ENCODE data around the gene SFI1.

The SFI1 gene

DNA sequence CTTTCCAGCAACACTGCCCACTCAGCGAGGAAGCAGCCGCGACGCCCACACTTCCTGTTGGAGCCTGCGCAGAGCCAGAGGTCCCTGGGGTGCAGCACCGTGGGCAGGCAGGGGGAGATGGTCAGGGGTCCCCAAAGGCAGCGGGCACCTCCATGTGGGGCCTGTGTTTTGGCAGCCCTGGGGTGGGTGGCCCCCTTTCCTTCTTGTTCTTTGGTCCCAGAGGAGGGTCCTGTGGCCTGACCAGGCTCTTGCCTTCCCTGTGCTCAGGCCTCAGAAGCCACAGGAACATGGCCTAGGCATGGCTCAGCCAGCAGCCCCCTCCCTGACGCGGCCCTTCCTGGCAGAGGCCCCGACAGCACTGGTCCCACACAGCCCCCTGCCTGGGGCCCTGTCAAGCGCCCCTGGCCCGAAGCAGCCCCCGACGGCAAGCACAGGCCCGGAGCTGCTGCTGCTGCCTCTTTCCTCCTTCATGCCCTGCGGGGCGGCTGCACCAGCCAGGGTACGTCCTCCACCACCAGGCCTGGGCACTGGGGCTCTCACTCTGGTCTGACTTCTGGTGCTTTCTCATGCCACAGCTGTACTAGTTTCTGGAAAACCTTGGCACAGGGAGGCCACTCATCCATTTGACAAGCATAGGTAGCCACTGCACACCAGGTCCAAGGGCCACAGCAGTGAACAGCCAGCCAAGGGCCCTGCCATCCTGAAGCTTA lies 118.6 kb downstream of the SFI1 start:
- no peak for DNase-seq (ENCODE audit: low read depth in 3 of 3, low spot score in 1 of 3)

DNA sequence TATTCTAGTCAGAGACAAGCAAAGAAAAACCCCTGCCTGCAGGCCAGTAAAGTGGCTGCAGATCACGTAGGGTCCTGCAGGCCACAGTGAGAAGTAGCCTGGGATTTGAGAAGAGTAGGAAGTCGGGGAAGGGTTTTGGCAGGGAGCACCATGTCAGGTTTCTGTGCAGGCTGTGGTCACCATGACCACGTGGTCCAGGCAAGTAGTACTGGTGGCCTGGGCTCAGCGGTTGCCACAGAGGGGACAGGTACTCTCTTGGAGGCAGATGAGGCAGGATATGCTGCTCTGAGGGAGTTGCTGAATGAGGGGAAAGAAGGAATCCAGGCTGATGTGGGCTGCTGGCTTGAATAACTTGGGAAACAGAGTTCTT lies 119.1 kb downstream of the SFI1 start:
- DNase-seq (ENCODE audit: low read depth in 3 of 3, low spot score in 1 of 3): no peak

DNA sequence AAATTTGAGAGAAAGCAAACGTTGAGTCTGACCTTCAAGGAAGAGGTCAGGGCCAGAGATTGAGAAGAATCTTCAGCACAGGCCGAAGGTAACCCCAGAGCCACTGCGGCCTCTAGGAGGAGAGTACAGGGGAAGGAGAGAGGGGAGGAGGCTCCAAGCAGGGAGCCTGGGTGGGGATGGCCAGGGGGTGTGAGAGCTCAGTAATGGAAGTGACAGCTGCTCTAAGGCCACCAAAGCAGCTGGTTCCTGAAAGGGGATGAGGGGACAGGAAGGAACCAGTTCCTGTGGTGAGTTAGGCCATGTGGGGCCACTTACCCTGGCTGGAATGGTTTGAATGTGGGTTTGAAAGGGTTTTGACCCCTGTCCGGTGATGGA lies 119.6 kb downstream of the SFI1 start:
- DNase-seq (ENCODE audit: low read depth in 3 of 3, low spot score in 1 of 3): no peak

DNA sequence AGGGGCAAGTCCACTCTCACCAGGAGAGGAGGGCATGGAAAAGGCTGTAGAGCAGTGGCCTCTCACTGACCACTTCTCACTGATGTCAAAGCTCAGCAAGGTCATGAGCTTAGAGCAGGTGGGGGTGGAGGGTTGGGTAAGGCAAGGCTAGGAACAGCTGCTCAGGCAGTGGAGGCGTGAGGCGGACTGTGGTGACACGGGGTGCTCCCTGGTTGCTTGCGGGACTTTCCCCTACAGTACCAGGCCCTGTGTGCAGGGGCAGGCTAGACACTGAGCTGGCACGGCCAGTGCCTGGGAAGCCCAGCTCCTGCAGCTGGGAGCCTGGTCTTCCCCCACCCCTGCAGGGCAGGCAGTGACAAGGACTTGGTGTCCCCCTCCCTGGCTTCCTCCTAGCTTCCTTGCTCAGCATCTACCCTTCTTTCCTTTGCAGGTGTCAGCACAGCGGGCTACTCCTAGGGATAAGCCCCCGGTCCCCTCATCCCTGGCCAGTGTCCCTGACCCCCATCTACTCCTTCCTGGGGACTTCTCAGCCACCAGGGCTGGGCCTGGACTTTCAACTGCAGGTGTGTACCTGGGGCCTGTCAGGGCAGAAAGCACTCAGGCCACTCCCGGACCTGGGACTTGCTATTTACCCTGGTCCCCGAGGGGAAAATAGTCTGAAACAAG lies 120.1 kb downstream of the SFI1 start:
- peak in 1 of 3 donors; percentile 20 for DNase-seq (ENCODE audit: low read depth in 3 of 3, low spot score in 1 of 3)

DNA sequence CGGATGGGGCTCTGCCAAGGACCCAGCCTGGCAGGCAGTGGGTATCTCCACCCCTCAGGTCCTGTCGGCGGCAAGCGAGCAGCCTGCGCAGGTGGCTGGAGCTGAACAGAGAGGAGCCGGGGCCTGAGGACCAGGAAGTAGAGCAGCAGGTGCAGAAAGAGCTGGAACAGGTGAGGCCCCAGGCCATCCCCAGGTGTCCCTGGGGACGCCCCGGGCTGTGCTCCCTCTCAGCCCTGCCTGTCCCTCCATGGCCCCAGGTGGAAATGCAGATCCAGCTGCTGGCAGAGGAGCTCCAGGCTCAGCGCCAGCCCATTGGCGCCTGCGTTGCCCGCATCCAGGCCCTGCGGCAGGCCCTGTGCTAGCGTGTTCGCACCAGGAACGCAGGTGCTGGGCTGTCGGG lies 121.7 kb downstream of the SFI1 start:
- DNase-seq (ENCODE audit: low read depth in 3 of 3, low spot score in 1 of 3): no peak

DNA sequence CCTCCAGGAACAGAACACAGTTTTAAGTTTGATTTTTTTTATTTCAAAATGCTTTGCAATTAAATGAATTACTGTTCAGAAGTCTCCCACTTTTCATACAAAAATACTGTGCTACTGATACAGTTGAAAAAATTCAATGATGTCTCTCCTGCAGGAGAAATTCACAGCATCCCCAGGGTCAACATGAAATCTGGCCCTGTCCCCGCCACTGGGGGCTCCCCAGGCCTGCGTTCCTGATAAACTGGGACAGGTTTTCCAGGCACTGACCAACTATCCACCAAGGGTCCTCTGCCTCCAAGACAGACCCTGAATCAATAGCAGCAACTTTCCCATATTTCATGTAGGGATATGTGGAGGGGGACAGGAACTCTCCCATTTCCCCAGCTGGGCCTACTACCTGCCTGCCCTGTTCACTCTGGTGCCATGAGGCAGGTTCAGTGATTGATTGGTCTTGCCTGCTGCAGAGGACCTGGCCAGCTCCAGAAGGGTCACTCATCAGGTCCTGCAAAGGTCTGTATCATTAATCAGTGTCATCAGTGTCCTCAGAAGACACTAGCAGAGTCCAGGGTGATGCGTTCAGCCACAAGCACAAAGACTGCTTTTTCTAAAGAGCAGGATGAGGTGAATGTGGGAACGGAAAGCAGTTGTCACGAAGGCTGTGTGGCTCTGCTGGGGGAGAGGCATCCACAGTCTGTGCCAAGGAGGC lies 122.3 kb downstream of the SFI1 start:
- DNase-seq (ENCODE audit: low read depth in 3 of 3, low spot score in 1 of 3): no peak

DNA sequence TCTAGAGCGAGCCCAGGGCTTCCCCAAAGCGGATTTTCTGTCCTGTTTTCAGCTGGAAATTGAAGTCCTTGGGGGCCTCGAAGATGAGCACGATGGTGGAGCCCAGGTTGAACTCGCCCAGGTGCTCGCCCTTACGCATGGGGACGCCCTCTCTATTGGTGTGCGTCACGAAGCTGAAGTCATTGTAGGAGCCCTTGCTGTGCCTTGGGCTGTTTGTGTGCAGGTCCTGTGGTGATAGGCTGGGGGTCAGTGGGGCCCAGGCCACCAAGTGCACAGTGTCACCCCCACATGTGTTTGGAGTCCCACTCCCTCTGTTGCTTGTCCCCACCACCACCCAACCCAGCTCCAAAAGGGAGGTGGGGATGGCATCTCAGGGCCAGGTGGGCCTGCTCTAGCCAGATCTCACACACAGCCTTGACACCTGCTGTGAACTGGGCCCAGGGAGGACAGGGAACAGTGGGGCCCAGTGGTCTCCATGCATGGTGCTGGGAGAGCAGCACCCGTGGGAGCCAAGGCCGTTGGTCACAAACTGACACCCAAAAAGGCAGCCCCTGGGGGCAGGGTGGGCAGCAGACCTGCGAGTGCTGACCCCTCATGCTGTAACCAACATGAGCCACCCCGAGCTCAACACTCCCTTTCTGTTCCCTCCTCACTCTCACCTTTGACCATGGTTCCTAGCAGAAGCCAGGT lies 123.4 kb downstream of the SFI1 start:
- DNase-seq (ENCODE audit: low read depth in 3 of 3, low spot score in 1 of 3): no peak

DNA sequence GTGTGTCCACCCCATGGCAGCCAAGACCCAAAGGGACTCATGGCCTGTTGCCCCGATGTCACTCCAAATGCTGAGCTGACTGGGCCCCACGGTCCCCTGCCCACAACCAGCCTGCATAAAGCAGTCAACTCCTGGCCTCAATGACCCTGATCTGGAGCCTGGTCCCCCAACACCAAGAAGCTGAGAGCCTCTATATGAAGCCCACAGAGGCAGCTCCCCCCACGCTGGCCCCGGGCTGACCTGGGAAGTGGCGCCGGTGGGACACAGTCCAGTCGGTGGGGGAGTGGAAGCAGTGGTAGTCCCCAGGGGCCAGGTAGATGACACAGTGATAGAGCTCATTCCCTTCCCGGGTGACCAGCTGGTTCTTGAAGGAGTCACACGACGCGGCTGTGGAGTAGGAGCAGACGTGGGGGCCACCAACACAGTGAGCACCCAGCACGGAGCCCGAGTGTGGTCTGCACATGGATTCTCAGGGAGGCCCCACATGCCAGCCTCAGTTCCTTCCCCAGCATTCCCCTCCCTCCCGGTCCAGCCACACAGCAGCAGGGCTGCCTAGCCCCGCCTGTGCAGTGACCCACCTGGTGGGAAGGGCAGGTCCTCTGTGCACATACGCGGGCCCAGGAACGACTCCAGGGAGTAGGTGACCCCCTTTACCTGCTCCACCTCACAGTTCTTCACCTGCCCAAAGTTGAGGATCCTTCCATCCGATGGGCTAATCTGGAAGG lies 124.6 kb downstream of the SFI1 start:
- no peak for DNase-seq (ENCODE audit: low read depth in 3 of 3, low spot score in 1 of 3)

DNA sequence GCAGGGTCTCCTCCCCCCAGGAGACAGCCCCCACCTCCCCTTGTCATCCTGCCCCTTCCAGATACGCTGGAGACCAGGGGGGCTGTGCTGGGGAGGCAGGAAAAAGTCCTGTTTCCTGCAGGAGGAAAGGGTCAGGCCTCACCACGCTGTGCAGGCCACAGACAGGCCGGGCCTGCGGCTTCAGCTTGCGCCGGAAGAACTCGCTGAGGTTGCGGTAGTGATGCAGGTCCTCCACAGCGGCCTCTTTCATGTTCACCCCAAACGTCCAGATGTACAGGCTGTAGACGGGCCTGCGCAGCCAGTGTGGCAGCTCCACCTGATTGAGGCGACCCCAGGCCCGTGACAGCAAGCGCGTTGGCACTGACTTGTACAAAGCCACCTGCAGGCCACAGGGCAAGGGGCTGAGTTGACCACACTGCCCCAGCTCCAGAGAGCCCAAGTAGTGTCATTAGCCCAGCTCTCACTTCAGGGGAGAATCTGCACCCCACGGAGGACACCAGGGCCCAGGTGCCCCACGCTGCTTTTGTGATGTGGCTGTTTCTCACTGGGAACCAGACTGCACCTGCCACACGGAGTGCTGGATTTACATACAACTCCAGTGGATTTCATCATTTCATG lies 125.3 kb downstream of the SFI1 start:
- DNase-seq (ENCODE audit: low read depth in 3 of 3, low spot score in 1 of 3): no peak

DNA sequence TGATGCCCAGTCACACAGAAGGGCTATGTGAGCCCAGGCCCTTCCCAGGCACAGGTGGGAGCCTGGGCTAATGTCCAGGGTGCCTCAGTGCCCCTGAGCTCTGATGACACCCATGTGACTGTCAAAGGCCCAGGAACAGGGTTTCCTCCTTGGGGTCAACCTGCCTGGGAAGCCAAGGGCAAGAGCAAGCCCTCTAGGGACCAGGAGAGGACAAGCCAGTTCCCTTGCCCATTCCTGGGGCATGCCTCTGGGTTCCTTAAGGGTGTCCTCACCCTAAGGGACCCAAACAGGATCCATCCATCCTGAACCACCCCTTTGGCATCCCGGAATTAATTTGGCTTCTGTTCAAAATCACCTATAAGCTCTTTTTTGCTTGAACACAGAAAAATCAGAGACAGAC lies 126.6 kb downstream of the SFI1 start:
- DNase-seq (ENCODE audit: low read depth in 3 of 3, low spot score in 1 of 3): no peak

DNA sequence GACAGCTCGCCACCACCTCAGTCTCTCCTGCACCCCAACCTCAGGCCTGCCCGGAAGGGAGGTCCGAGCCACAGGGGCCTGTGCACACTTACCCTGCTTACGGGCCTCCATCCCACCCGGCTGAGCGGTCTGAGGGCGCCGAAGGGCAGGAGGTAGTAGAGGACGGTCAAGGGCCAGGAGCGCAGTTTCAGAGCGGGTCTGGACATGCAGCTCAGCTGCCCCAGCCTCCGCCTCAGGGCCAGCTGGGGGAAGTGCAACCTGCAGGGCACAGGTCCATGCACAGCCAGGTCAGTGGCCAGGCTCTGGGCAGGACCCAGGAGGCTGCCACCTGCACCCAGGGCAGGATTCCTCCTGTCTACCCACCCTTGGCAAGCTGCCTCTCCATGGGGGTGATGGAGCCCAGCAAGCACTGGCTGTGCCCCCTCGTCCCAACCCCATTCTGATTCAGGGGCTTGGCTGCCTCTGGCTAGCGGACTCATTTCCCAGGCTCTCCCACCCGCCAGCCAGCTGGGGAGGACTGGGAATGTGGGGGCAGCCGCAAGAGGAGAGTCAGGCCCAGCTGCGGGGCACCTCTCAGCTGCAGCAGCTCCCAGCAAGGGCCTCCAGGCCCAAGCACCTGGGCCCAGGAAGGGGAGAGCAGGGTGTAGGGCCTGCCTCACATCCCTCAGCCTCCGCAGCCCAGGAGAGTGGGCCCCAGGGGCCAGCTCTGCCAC lies 127.4 kb downstream of the SFI1 start:
- no peak for DNase-seq (ENCODE audit: low read depth in 3 of 3, low spot score in 1 of 3)

DNA sequence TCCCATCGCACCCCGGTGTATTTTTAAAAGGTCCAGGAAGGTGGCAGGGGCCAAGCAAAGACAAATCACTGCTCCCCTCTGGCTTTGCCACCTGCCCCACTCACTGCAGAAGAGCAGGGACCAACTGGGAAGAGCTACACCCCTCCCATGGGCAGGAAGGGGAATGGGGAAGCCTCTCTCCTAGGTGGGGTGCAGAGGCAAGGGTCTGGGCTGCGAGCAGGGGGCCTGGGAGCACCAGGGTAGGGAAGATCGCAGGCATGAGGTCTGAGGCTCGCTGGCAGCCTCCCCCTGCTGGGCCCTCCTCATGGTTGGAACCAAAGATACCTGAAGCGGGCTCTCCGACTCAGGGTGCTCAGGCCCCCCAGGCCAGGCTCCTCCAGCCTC lies 128.9 kb downstream of the SFI1 start:
- DNase-seq (ENCODE audit: low read depth in 3 of 3, low spot score in 1 of 3): no peak

DNA sequence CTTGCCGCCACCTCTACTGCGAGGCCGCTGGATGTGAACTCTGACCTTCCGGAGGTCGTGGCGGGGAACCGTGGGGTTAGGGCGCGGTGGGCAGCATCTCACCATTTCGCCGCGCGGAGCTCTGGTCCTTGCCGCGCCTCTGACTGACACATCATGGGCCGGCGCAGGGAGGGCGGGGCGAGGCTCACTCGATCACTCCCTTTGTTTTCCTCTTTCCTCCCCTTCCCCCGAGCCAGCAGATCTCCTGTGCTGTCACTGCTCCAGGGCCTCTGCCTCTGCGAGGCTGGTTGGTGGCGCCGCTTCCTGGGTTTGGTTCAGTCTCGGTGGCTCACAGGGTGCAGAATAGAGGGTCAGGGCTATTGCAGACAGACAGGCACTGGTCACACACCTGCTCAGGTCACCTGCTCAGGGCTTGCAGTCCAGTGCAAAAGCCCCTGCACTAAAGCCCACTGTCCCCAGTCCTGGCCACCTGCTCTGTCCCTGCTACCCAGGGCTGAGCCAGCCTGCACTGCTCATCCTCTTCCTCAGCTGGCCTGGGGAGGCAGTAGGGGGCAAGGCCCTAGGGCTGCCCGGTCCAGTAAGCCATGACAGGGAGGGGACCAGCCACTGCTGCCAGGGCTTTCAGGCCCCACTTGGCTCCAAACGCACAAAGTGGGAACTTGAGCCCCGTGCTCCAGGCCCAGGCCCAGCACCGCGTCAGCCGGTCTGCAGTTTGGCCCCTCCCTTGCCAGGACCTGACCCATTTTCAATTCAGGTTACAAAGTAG lies 129.5 kb downstream of the SFI1 start:
- no peak for DNase-seq (ENCODE audit: low read depth in 3 of 3, low spot score in 1 of 3)

DNA sequence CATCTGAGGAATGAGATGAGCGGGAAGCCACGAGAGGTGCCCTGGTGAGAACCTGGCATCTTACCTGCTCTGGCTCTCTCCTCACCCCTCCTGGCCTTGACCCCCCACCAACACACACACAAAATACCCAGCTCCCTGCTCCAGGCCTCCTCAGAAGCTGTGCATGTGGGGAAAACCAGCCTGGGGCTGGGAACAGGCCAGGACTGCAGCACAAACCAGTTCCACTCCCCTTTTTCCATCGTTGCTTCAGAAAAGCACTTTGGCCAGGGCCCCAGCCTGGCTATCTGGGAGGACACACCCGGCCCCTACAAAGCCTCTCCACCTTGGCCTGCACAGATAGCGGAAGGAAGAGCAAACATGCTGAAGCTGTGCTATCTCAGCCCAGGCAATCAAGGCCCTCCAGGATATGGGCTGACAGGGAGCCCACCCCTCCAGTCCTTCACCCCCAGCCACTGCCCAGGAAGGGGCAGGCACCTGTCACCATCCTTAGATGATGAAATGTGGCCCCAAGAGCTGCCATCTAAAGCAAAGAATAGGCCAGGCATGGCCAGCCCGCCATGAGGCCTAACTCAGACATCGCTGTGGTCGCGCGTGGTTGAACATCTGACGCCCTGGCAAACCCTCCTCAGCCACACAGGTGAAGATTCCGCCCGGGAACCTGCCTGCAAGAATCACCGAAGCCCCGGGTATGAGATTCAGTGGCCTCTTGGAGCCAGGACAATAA lies 130.3 kb downstream of the SFI1 start:
- no peak for DNase-seq (ENCODE audit: low read depth in 3 of 3, low spot score in 1 of 3)

DNA sequence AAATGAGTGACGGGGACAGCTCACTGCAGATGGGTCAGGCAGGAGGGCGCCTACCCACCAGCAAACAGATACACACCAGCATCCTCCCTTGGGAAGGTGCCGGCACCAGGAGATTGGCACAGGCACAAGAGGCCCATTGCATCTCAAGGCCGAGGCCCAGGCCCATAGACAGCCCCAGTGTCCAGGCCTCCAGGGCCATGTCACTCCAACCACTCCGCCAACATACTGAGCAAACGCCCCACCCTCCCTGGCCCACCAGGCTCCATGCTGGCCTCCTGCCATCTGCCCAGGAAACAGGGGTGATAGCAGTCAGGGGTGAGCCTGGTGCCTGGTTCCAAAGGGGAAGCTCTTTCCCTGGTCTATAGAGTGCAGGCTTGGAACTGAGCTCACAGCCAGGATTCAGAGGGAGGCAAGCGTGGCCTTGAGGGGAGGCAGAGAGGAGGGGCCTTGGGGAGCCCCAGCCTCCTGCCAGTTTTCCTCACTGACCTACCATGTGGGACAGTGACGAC lies 130.9 kb downstream of the SFI1 start:
- DNase-seq (ENCODE audit: low read depth in 3 of 3, low spot score in 1 of 3): no peak

DNA sequence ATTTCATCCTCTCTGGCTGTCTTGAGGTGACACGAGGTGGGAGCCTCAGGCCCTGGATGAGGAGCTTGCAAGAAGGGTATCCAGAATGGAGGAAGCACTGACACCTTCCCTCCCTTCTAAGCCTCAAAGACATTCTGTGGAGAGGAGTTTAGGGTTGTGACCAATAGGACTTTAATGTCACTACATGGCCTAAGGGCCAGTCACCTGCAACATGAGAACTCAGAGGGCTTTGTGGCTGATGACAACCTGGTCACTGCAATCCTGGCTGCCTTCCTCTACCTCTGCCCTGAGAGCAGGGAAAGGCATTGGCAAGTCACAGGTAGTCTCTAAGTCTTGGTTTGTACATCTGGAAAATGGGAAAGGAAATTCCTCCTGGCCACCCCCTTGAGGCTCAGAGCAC lies 132.0 kb downstream of the SFI1 start:
- no peak for DNase-seq (ENCODE audit: low read depth in 3 of 3, low spot score in 1 of 3)

DNA sequence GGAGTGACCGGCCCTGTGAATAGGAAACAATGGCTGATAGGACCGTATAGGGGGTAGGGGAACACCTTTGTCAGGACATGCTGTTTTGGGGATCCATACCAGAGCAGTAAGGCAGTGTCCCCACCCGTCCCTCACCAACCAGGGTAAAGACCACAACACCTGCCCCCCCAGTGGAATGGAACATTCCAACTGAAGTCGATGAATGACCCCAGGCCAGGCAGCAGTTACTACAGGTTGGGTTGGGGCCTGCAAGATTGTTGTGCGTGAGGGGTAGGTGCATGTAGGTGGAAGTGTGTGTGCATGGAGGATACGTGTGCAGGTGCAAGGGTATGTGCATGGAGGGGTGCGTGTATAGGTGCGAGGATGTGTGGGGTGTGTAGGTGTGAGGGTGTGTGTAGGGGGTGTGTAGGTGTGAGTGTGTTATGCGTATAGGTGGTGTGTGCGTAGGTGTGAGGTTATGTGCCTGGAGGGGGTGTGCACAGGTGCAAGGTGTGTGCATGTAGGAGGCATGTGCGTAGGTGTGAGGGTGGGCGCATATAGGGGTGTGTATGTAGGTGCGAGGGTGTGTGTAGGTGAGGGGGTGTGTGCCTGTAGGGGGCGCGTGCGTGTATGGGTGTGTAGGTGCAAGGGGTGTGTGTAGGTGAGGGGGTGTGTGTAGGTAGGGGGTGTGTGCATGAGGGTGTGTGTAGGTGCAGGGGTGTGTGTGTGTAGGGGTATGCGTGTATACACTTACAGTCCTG lies 132.8 kb downstream of the SFI1 start:
- DNase-seq (ENCODE audit: low read depth in 3 of 3, low spot score in 1 of 3): no peak

DNA sequence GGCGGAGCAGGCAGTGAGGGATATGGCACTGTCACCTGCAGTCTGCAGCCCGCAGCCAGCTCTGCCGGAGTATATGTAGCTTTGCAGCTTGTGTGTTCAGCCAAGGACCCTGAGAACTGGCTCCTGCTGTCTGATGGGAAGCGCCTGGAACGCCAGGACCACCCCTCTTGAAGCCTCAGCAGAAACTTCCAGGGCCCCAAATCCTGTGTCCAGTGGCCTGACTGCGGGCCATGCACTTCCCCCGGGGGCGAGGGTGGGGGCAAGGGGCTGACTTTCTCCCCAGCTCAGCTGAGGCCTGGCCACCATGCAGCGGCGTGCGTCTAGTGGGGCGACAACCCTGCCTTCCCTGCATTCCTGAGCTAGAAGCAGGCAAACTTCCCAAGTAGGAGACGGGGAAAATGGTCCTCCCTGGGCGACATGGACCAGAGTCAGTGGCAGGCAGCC lies 133.4 kb downstream of the SFI1 start:
- no peak for DNase-seq (ENCODE audit: low read depth in 3 of 3, low spot score in 1 of 3)

Measured in stimulated activated CD4-positive, alpha-beta T cell treated with anti-CD3 and anti-CD28 coated beads, TNF-alpha, amount 100 ng/mL, for 1 hour (primary cell).